Liver (tissue), 9 donors: Measurements from ENCODE around the gene ZNF467. TPM values are rescaled to one million over a fixed set of nuclear protein-coding genes. Genes with fewer than 3 reads are reported as not detected.

Source experiments
- DNase-seq: peaks from one replicate; pipeline ENCODE4 v3.0.0-alpha.2; 2017; ENCODE audit warnings: low spot score
- H3K27ac ChIP-seq, 2 donors: one replicate each; pipeline ENCODE4 v1.7.0; 2013; ENCODE audit warnings: inconsistent platforms in 2 of 2, low read length in 2 of 2, control low read depth in 1 of 2, low read depth in 1 of 2, mild to moderate bottlenecking in 1 of 2
- H3K27me3 ChIP-seq, 4 donors: one replicate each; pipeline versions ENCODE4 v1.6.1 to v1.7.0; 2013; ENCODE audit warnings: low read length in 3 of 4, inconsistent platforms in 1 of 4, mild to moderate bottlenecking in 1 of 4, moderate library complexity in 1 of 4; ENCODE audit not compliant: control insufficient read depth in 4 of 4, insufficient read depth in 4 of 4
- H3K36me3 ChIP-seq, 4 donors: one replicate each; pipeline versions ENCODE4 v1.6.1 to v1.7.0; 2013; ENCODE audit warnings: low read length in 3 of 4, mild to moderate bottlenecking in 3 of 4, low read depth in 1 of 4, moderate library complexity in 1 of 4; ENCODE audit not compliant: control insufficient read depth in 4 of 4, insufficient read depth in 3 of 4
- H3K4me1 ChIP-seq, 4 donors: one replicate each; pipeline versions ENCODE4 v1.6.1 to v1.7.0; 2013; ENCODE audit warnings: low read length in 3 of 4, mild to moderate bottlenecking in 3 of 4, moderate library complexity in 1 of 4; ENCODE audit not compliant: control insufficient read depth in 4 of 4, insufficient read depth in 4 of 4
- H3K4me3 ChIP-seq, 3 donors: one replicate each; pipeline versions ENCODE4 v1.6.1 to v1.7.0; 2013; ENCODE audit warnings: low read length in 3 of 3, control low read depth in 1 of 3, low read depth in 1 of 3, mild to moderate bottlenecking in 1 of 3
- H3K9ac ChIP-seq, 2 donors: one replicate each; pipeline ENCODE4 v1.7.0; 2013; ENCODE audit warnings: low read length in 2 of 2, mild to moderate bottlenecking in 2 of 2, moderate library complexity in 2 of 2, control low read depth in 1 of 2, low read depth in 1 of 2
- H3K9me3 ChIP-seq, 4 donors: one replicate each; pipeline versions ENCODE4 v1.6.1 to v1.7.0; 2013; ENCODE audit warnings: low read length in 3 of 4; ENCODE audit not compliant: control insufficient read depth in 4 of 4
- FOXA1 ChIP-seq: IDR thresholded peaks from 2 replicates; pipeline ENCODE4 v1.6.1; 2016; ENCODE audit warnings: antibody characterized with exemption
- FOXA2 ChIP-seq: IDR thresholded peaks from 2 replicates; pipeline ENCODE4 v1.6.1; 2016; ENCODE audit warnings: antibody characterized with exemption
- GABPA ChIP-seq, 2 donors: IDR thresholded peaks in 1 of 2; conservative IDR thresholded peaks in 1 of 2; 2 replicates each; pipeline ENCODE4 v1.6.1; 2016; ENCODE audit warnings: antibody characterized with exemption in 2 of 2, mild to moderate bottlenecking in 1 of 2, moderate library complexity in 1 of 2
- HNF4A ChIP-seq, 2 donors: conservative IDR thresholded peaks; 2 replicates each; pipeline ENCODE4 v1.6.1; 2016; ENCODE audit warnings: antibody characterized with exemption in 2 of 2, mild to moderate bottlenecking in 2 of 2
- HNF4G ChIP-seq: IDR thresholded peaks from 2 replicates; pipeline ENCODE4 v1.6.1; 2016; ENCODE audit warnings: antibody characterized with exemption
- JUND ChIP-seq, 2 donors: IDR thresholded peaks; 2 replicates each; pipeline ENCODE4 v1.6.1; 2016; ENCODE audit warnings: antibody characterized with exemption in 2 of 2
- NR2F2 ChIP-seq: IDR thresholded peaks from 2 replicates; pipeline ENCODE4 v1.6.1; 2016; ENCODE audit warnings: antibody characterized with exemption
- RAD21 ChIP-seq, 2 donors: IDR thresholded peaks; 2 replicates each; pipeline ENCODE4 v1.6.1; 2016; ENCODE audit warnings: antibody characterized with exemption in 2 of 2, mild to moderate bottlenecking in 2 of 2
- RXRA ChIP-seq, 2 donors: IDR thresholded peaks; 2 replicates each; pipeline ENCODE4 v1.6.1; 2017 to 2018; ENCODE audit warnings: antibody characterized with exemption in 2 of 2, mild to moderate bottlenecking in 1 of 2
- SP1 ChIP-seq: IDR thresholded peaks from 2 replicates; pipeline ENCODE4 v1.6.1; 2018; ENCODE audit warnings: antibody characterized with exemption, mild to moderate bottlenecking
- TAF1 ChIP-seq: conservative IDR thresholded peaks from 2 replicates; pipeline ENCODE4 v1.6.1; 2016; ENCODE audit warnings: antibody characterized with exemption, mild to moderate bottlenecking
- YY1 ChIP-seq: IDR thresholded peaks from 2 replicates; pipeline ENCODE4 v1.6.1; 2016; ENCODE audit warnings: antibody characterized with exemption, mild to moderate bottlenecking
- WGBS: extraction: QIAGEN DNeasy Blood & Tissue Kit; methylation state at CpG from one replicate; pipeline ENCODE4 v1.1.7; 2013; 5-methylcytosine and 5-hydroxymethylcytosine counted together
- polyA plus RNA-seq, 2 donors: library from polyadenylated mRNA; stranded (reverse) in 1 of 2; unstranded in 1 of 2; fragments of 200-250 nt in 1 of 2; fragments of >200 nt in 1 of 2; fragmentation: Nextera tagmentation in 1 of 2; extraction: Ambion mirVana in 1 of 2; gene quantifications; one replicate each; pipeline versions ENCODE4 v1.2.1 to v1.2.3, GENCODE V29; 2013 to 2015
- total RNA-seq, 2 donors: library from RNA; depleted of rRNA; stranded (reverse); fragments of >200 nt; gene quantifications; one replicate each; pipeline ENCODE4 v1.2.3, GENCODE V29; 2014
- TF ChIP-seq, protein P1 (sequence below): IDR thresholded peaks from 2 replicates; pipeline ENCODE4 v1.6.1; 2016; ENCODE audit warnings: antibody characterized with exemption
- TF ChIP-seq, protein P2 (sequence below): IDR thresholded peaks from 2 replicates; pipeline ENCODE4 v1.6.1; 2016; ENCODE audit warnings: antibody characterized with exemption
- TF ChIP-seq, protein P3 (sequence below): fragments of 150-350 bp; IDR thresholded peaks from 2 replicates; pipeline ENCODE4 v1.5.1; 2017; ENCODE audit warnings: improper control_type of control experiment, low read depth, low read length; ENCODE audit not compliant: missing input control
- TF ChIP-seq, protein P4 (sequence below): IDR thresholded peaks from 2 replicates; pipeline ENCODE4 v1.6.1; 2016; ENCODE audit warnings: antibody characterized with exemption
- TF ChIP-seq, protein P5 (sequence below): IDR thresholded peaks from 2 replicates; pipeline ENCODE4 v1.6.1; 2016; ENCODE audit warnings: antibody characterized with exemption, mild to moderate bottlenecking
- donor health status: healthy.
- donor health status: healthy.
- donor health status: healthy.
- donor health status: healthy.
- donor health status: healthy.

Gene ZNF467
- total and polyA plus RNA-seq, 4 donors, result 2.8 to 4.0 (median 3.7) TPM

DNA sequence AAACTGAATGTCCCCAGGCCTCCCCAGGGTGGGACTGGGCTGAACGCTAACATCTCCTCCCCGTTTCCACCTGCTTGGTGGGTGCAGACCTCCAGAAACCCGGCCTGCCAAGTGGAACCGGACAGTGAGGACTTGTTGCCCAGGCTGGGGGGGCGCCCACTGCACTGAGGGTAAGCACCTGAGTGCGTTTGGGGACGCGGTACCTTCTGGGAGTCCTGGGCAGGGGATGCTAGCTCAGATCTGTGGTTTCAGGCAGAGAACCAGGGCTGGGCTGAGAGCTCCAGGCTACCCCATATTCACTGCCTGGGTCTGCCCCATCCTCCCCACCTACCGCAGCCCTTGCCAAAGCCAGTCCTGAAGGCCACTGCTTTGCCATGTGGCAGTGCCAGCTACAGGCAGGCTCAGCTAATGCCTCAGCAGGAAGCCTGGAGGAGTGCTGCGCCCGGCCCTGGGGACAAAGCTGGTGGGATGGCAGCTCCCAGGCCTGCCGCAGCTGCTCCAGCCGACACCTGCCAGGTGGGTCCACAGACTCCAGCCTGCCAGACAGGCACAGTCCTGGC, 3.5 kb upstream of the ZNF467 start:
- no peak overlapping the region for H3K4me3 ChIP-seq
- no peak overlapping the region for H3K27ac ChIP-seq
- TF ChIP-seq, protein P1, sequence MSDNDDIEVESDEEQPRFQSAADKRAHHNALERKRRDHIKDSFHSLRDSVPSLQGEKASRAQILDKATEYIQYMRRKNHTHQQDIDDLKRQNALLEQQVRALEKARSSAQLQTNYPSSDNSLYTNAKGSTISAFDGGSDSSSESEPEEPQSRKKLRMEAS, result no peak
- no peak for TF ChIP-seq RAD21 (IDR thresholded peaks at IDR 0.05)
- no peak for TF ChIP-seq GABPA (IDR thresholded peaks at IDR 0.05 in 1 of 2, conservative IDR thresholded peaks at IDR 0.05 in 1 of 2)
- TF ChIP-seq, protein P2, sequence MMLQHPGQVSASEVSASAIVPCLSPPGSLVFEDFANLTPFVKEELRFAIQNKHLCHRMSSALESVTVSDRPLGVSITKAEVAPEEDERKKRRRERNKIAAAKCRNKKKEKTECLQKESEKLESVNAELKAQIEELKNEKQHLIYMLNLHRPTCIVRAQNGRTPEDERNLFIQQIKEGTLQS, result no peak
- no peak for TF ChIP-seq TAF1
- TF ChIP-seq FOXA2, result no peak
- no peak overlapping the region for H3K9ac ChIP-seq
- H3K9me3 ChIP-seq, result no peaks in the 10 kb centered on the region
- H3K4me1 ChIP-seq, result peaks cover 0 to 14% (median 4%) of the 10 kb centered on the region in 4 donors
- H3K27me3 ChIP-seq, result no peaks in the 10 kb centered on the region
- WGBS, result 79% methylated on average over 13 of the region's 13 CpGs
- no peaks in the 10 kb centered on the region for H3K36me3 ChIP-seq
- no peak for DNase-seq

DNA sequence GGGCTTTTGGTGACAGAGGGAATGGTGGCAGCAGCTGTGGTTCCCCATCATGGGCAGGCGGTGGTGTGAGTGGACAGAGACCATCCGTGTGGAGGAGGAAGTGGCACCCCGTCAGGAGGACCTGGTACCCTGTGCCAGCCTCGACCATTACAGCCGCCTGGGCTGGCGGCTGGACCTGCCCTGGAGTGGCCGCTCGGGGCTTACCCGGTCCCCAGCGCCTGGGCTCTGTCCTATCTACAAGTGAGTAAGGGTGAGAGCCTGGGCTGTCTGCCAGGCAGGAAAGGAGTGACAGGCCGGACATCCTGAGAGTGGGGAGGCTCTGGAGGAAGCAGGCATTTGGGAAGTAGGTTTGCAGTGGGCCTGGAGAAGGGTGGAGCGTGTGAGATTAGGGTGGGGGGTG, 2.9 kb upstream of the ZNF467 start:
- no peak overlapping the region for H3K9ac ChIP-seq
- H3K27me3 ChIP-seq, result no peaks in the 10 kb centered on the region
- H3K27ac ChIP-seq, result no peak overlapping the region
- TF ChIP-seq HNF4A (conservative IDR thresholded peaks at IDR 0.05), result no peak
- no peak for TF ChIP-seq JUND (IDR thresholded peaks at IDR 0.05)
- TF ChIP-seq, protein P3, sequence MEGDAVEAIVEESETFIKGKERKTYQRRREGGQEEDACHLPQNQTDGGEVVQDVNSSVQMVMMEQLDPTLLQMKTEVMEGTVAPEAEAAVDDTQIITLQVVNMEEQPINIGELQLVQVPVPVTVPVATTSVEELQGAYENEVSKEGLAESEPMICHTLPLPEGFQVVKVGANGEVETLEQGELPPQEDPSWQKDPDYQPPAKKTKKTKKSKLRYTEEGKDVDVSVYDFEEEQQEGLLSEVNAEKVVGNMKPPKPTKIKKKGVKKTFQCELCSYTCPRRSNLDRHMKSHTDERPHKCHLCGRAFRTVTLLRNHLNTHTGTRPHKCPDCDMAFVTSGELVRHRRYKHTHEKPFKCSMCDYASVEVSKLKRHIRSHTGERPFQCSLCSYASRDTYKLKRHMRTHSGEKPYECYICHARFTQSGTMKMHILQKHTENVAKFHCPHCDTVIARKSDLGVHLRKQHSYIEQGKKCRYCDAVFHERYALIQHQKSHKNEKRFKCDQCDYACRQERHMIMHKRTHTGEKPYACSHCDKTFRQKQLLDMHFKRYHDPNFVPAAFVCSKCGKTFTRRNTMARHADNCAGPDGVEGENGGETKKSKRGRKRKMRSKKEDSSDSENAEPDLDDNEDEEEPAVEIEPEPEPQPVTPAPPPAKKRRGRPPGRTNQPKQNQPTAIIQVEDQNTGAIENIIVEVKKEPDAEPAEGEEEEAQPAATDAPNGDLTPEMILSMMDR, result no peak
- TF ChIP-seq FOXA2, result no peak
- TF ChIP-seq, protein P2, result no peak
- TF ChIP-seq, protein P4, sequence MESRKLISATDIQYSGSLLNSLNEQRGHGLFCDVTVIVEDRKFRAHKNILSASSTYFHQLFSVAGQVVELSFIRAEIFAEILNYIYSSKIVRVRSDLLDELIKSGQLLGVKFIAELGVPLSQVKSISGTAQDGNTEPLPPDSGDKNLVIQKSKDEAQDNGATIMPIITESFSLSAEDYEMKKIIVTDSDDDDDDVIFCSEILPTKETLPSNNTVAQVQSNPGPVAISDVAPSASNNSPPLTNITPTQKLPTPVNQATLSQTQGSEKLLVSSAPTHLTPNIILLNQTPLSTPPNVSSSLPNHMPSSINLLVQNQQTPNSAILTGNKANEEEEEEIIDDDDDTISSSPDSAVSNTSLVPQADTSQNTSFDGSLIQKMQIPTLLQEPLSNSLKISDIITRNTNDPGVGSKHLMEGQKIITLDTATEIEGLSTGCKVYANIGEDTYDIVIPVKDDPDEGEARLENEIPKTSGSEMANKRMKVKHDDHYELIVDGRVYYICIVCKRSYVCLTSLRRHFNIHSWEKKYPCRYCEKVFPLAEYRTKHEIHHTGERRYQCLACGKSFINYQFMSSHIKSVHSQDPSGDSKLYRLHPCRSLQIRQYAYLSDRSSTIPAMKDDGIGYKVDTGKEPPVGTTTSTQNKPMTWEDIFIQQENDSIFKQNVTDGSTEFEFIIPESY, result no peak
- no peak for TF ChIP-seq HNF4G
- no peak for TF ChIP-seq YY1
- TF ChIP-seq NR2F2, result peak; percentile 56
- no peak for TF ChIP-seq FOXA1
- no peak for TF ChIP-seq GABPA (IDR thresholded peaks at IDR 0.05 in 1 of 2, conservative IDR thresholded peaks at IDR 0.05 in 1 of 2)
- TF ChIP-seq TAF1, result no peak
- peak; percentile 16 for TF ChIP-seq SP1
- TF ChIP-seq, protein P5, sequence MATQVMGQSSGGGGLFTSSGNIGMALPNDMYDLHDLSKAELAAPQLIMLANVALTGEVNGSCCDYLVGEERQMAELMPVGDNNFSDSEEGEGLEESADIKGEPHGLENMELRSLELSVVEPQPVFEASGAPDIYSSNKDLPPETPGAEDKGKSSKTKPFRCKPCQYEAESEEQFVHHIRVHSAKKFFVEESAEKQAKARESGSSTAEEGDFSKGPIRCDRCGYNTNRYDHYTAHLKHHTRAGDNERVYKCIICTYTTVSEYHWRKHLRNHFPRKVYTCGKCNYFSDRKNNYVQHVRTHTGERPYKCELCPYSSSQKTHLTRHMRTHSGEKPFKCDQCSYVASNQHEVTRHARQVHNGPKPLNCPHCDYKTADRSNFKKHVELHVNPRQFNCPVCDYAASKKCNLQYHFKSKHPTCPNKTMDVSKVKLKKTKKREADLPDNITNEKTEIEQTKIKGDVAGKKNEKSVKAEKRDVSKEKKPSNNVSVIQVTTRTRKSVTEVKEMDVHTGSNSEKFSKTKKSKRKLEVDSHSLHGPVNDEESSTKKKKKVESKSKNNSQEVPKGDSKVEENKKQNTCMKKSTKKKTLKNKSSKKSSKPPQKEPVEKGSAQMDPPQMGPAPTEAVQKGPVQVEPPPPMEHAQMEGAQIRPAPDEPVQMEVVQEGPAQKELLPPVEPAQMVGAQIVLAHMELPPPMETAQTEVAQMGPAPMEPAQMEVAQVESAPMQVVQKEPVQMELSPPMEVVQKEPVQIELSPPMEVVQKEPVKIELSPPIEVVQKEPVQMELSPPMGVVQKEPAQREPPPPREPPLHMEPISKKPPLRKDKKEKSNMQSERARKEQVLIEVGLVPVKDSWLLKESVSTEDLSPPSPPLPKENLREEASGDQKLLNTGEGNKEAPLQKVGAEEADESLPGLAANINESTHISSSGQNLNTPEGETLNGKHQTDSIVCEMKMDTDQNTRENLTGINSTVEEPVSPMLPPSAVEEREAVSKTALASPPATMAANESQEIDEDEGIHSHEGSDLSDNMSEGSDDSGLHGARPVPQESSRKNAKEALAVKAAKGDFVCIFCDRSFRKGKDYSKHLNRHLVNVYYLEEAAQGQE, result no peak
- TF ChIP-seq RXRA (IDR thresholded peaks at IDR 0.05), result no peak
- H3K4me3 ChIP-seq, result no peak overlapping the region
- H3K4me1 ChIP-seq, result peaks cover under 1 to 14% (median 5%) of the 10 kb centered on the region in 4 donors
- no peaks in the 10 kb centered on the region for H3K36me3 ChIP-seq
- no peak for DNase-seq
- WGBS, result 28% methylated on average over 12 of the region's 12 CpGs
- H3K9me3 ChIP-seq, result no peaks in the 10 kb centered on the region
